IMR-90 (cell line): ENCODE measurements around the gene ITGAX. TPM values are rescaled to one million over a fixed set of nuclear protein-coding genes. Genes with fewer than 3 reads are reported as not detected.

Experiments
- ATAC-seq: fragments of 200-7000 bp; cut with Tn5 transposase; 2 replicates; pipeline ENCODE4 v1.9.1; 2020; ENCODE audit warnings: low read depth, mild to moderate bottlenecking, moderate library complexity
- BruUV-seq: library from RNA; stranded (reverse); fragments of 400-500 nt; replicated peaks from 2 replicates; lab custom pipeline; 2021; lab: Mats Ljungman, UMichigan
- CTCF ChIA-PET: fragments of 300-600 bp; formaldehyde crosslinking; extraction: SDS; loops from one replicate; lab custom pipeline; 2021; ENCODE audit warnings: antibody characterized with exemption; lab: Yijun Ruan, JAX
- POLR2A ChIA-PET: fragments of 300-600 bp; sonication (Branson Sonifier 250); formaldehyde crosslinking; loops from one replicate; lab custom pipeline; 2022; ENCODE audit warnings: antibody characterized with exemption; ENCODE audit not compliant: unreplicated experiment; lab: Charles Lee
- DNase-seq: peaks from one replicate; pipeline ENCODE4 v3.0.0; 2013
- H2AFZ ChIP-seq: replicated peaks from 2 replicates; pipeline ENCODE3; 2013; ENCODE audit warnings: low read length, mild to moderate bottlenecking; ENCODE audit not compliant: poor library complexity
- H2AK5ac ChIP-seq: 2 replicates; pipeline ENCODE4 v1.6.1; 2013; ENCODE audit warnings: low read depth, low read length, inconsistent platforms
- H2AK9ac ChIP-seq: replicated peaks from 2 replicates; pipeline ENCODE3; 2013; ENCODE audit warnings: mild to moderate bottlenecking, low read depth, low read length, moderate library complexity; ENCODE audit not compliant: poor library complexity
- H2BK120ac ChIP-seq: 2 replicates; pipeline ENCODE4 v1.6.1; 2013; ENCODE audit warnings: low read depth, low read length, inconsistent platforms
- H2BK15ac ChIP-seq: 3 replicates; pipeline ENCODE4 v1.6.1; 2013; ENCODE audit warnings: low read depth, low read length, inconsistent platforms
- H2BK20ac ChIP-seq: 2 replicates; pipeline ENCODE4 v1.6.1; 2013; ENCODE audit warnings: low read depth, mild to moderate bottlenecking, inconsistent platforms, low read length, moderate library complexity
- H2BK5ac ChIP-seq: 2 replicates; pipeline ENCODE4 v1.6.1; 2013; ENCODE audit warnings: mild to moderate bottlenecking, low read depth, low read length, inconsistent platforms; ENCODE audit not compliant: poor library complexity, severe bottlenecking
- H3K14ac ChIP-seq: replicated peaks from 2 replicates; pipeline ENCODE4 v1.6.1; 2013; ENCODE audit warnings: low read depth, low read length, inconsistent platforms
- H3K18ac ChIP-seq: 2 replicates; pipeline ENCODE4 v1.6.1; 2013; ENCODE audit warnings: low read depth, low read length, control low read depth
- H3K23ac ChIP-seq: 2 replicates; pipeline ENCODE4 v1.6.1; 2013; ENCODE audit warnings: low read depth, low read length, inconsistent platforms
- H3K27ac ChIP-seq: 2 replicates; pipeline ENCODE4 v1.5.1; 2013; ENCODE audit warnings: mild to moderate bottlenecking, control low read depth, low read length; ENCODE audit not compliant: insufficient read depth
- H3K27me3 ChIP-seq: 2 replicates; pipeline ENCODE4 v1.6.1; 2013; ENCODE audit warnings: low read length; ENCODE audit not compliant: control insufficient read depth, insufficient read depth
- H3K36me3 ChIP-seq: 2 replicates; pipeline ENCODE4 v1.6.1; 2013; ENCODE audit warnings: low read length, mixed read lengths; ENCODE audit not compliant: control insufficient read depth, insufficient read depth
- H3K4ac ChIP-seq: 2 replicates; pipeline ENCODE4 v1.6.1; 2013; ENCODE audit warnings: low read depth, low read length, inconsistent platforms
- H3K4me1 ChIP-seq: 2 replicates; pipeline ENCODE4 v1.6.1; 2013; ENCODE audit warnings: low read length, mixed read lengths; ENCODE audit not compliant: control insufficient read depth, insufficient read depth
- H3K4me2 ChIP-seq: 2 replicates; pipeline ENCODE4 v1.6.1; 2013; ENCODE audit warnings: low read depth, mild to moderate bottlenecking, control low read depth, low read length, moderate library complexity
- H3K4me3 ChIP-seq: 2 replicates; pipeline ENCODE4 v1.5.1; 2013; ENCODE audit warnings: low read depth, mild to moderate bottlenecking, control low read depth, low read length, moderate library complexity; ENCODE audit not compliant: insufficient read depth
- H3K56ac ChIP-seq: 2 replicates; pipeline ENCODE4 v1.6.1; 2013; ENCODE audit warnings: low read length, inconsistent platforms; ENCODE audit not compliant: insufficient read depth; ENCODE audit errors: extremely low read depth
- H3K79me1 ChIP-seq, 2 experiments: 2 replicates each; pipeline ENCODE4 v1.6.1; 2013; ENCODE audit warnings: low read length in 2 of 2, inconsistent platforms in 1 of 2, low read depth in 1 of 2
- H3K9ac ChIP-seq: 2 replicates; pipeline ENCODE4 v1.6.1; 2013; ENCODE audit warnings: low read depth, low read length, control low read depth
- H3K9me1 ChIP-seq: 2 replicates; pipeline ENCODE4 v1.6.1; 2013; ENCODE audit warnings: low read length, inconsistent platforms; ENCODE audit not compliant: insufficient read depth
- H3K9me3 ChIP-seq: 2 replicates; pipeline ENCODE4 v1.6.1; 2013; ENCODE audit warnings: low read length; ENCODE audit not compliant: control insufficient read depth, insufficient read depth
- H4K20me1 ChIP-seq: 2 replicates; pipeline ENCODE4 v1.6.1; 2013; ENCODE audit warnings: low read length, inconsistent platforms; ENCODE audit not compliant: insufficient read depth
- H4K5ac ChIP-seq: 2 replicates; pipeline ENCODE4 v1.6.1; 2013; ENCODE audit warnings: mild to moderate bottlenecking, low read depth, low read length, control low read depth
- H4K8ac ChIP-seq, 2 experiments: 2 replicates each; pipeline ENCODE4 v1.6.1; 2013; ENCODE audit warnings: low read depth in 2 of 2, low read length in 2 of 2, control low read depth in 1 of 2, inconsistent platforms in 1 of 2
- H4K91ac ChIP-seq: 2 replicates; pipeline ENCODE4 v1.6.1; 2013; ENCODE audit warnings: low read depth, low read length, inconsistent platforms; ENCODE audit not compliant: insufficient read depth
- CEBPB ChIP-seq: IDR thresholded peaks from 2 replicates; pipeline ENCODE4 v1.6.1; 2012; ENCODE audit warnings: low read depth, low read length, improper control_type of control experiment
- CHD1 ChIP-seq: IDR thresholded peaks from 2 replicates; pipeline ENCODE4 v1.6.1; 2012; ENCODE audit warnings: low read depth, low read length, improper control_type of control experiment
- CTCF ChIP-seq: conservative IDR thresholded peaks from 2 replicates; pipeline ENCODE4 v1.5.1; 2012; ENCODE audit warnings: mild to moderate bottlenecking, low read depth, low read length, improper control_type of control experiment
- ELK1 ChIP-seq: fragments of 150-350 bp; IDR thresholded peaks from 2 replicates; pipeline ENCODE4 v1.6.1; 2016; ENCODE audit warnings: low read depth, mild to moderate bottlenecking, low read length, moderate library complexity, borderline replicate concordance
- MAFK ChIP-seq: IDR thresholded peaks from 2 replicates; pipeline ENCODE4 v1.6.1; 2012; ENCODE audit warnings: low read depth, low read length, improper control_type of control experiment
- MAZ ChIP-seq: IDR thresholded peaks from 2 replicates; pipeline ENCODE4 v1.6.1; 2012; ENCODE audit warnings: low read depth, mild to moderate bottlenecking, low read length, improper control_type of control experiment, moderate library complexity, borderline replicate concordance
- MXI1 ChIP-seq: IDR thresholded peaks from 2 replicates; pipeline ENCODE4 v1.6.1; 2012; ENCODE audit warnings: low read depth, mild to moderate bottlenecking, low read length, moderate library complexity, borderline replicate concordance
- NFE2L2 ChIP-seq: fragments of 150-350 bp; IDR thresholded peaks from 2 replicates; pipeline ENCODE4 v1.6.1; 2016; ENCODE audit warnings: low read depth, mild to moderate bottlenecking, low read length
- RAD21 ChIP-seq: IDR thresholded peaks from 2 replicates; pipeline ENCODE4 v1.6.1; 2012; ENCODE audit warnings: low read length, improper control_type of control experiment
- RCOR1 ChIP-seq: IDR thresholded peaks from 2 replicates; pipeline ENCODE4 v1.6.1; 2012; ENCODE audit warnings: mild to moderate bottlenecking, low read length, improper control_type of control experiment; ENCODE audit not compliant: insufficient replicate concordance
- RFX5 ChIP-seq: IDR thresholded peaks from 2 replicates; pipeline ENCODE4 v1.8.0; 2012; ENCODE audit warnings: low read depth, mild to moderate bottlenecking, low read length, moderate library complexity
- SMC3 ChIP-seq: fragments of 150-350 bp; IDR thresholded peaks from 2 replicates; pipeline ENCODE4 v1.6.1; 2016; ENCODE audit warnings: low read depth, mild to moderate bottlenecking, antibody characterized with exemption, low read length, moderate library complexity
- WGBS, 2 experiments: methylation state at CpG; one replicate each; pipeline versions ENCODE4 v1.1.5 to v1.1.7; 2013; ENCODE audit warnings: missing lambda C conversion rate in 2 of 2; ENCODE audit not compliant: insufficient read length in 1 of 2; ENCODE audit errors: extremely low coverage in 2 of 2; 5-methylcytosine and 5-hydroxymethylcytosine counted together
- dilution Hi-C: fragments of 300-500 bp; cut with HindIII; formaldehyde crosslinking; loops from one replicate; pipeline ENCODE4 v1.14.3; 2018; ENCODE audit warnings: low sequenced_read_pairs; ENCODE audit not compliant: unreplicated experiment
- in situ Hi-C: fragments of 300-500 bp; cut with MboI; formaldehyde crosslinking; loops from 3 replicates; pipeline ENCODE4 v1.14.3; 2019; ENCODE audit warnings: low sequenced_read_pairs, inconsistent platforms, mixed read lengths
- intact Hi-C: fragments of 100-400 bp; cut with micrococcal nuclease; formaldehyde crosslinking; loops from 2 replicates; pipeline ENCODE4 v1.10.0; 2022
- polyA plus RNA-seq, 3 experiments: library from polyadenylated mRNA; depleted of rRNA; stranded (reverse); fragments of >200 nt; gene quantifications; 2 replicates each; pipeline ENCODE4 v1.2.3, GENCODE V29; 2012; ENCODE audit warnings: low replicate concordance in 1 of 3
- total RNA-seq: library from RNA; depleted of rRNA; stranded (reverse); fragments of >200 nt; gene quantifications from 2 replicates; pipeline ENCODE4 v1.2.3, GENCODE V29; 2012

Gene ITGAX
- total and polyA plus RNA-seq, 2 of the 4 experiments (the other 2 are of a cell fraction) = 0.09 to 0.18 TPM

- Histone ChIP-seq H4K8ac (no peak overlapping the region), H3K27me3 (peaks cover 2% of the 10 kb centered on the region), H3K79me1 (no peaks in the 10 kb centered on the region), H3K4me3 (no peak overlapping the region), H3K23ac (no peak overlapping the region), H3K18ac (no peak overlapping the region), H3K36me3 (no peaks in the 10 kb centered on the region), H3K14ac (no peak overlapping the region), H3K9me3 (no peaks in the 10 kb centered on the region), H3K4me1 (no peaks in the 10 kb centered on the region), H2BK5ac (no peak overlapping the region), H3K9ac (no peak overlapping the region), H4K20me1 (no peaks in the 10 kb centered on the region), H3K27ac (no peak overlapping the region), H3K4me2 (no peak overlapping the region), H4K91ac (no peak overlapping the region), H2AFZ (no peak overlapping the region), H2BK120ac (no peak overlapping the region), H3K56ac (no peak overlapping the region), H3K4ac (no peak overlapping the region), H3K9me1 (no peaks in the 10 kb centered on the region), H2BK15ac (no peak overlapping the region), H4K5ac (no peak overlapping the region), H2BK20ac (no peak overlapping the region), H2AK9ac (no peak overlapping the region), H2AK5ac (no peak overlapping the region)
- DNase-seq = no peak
- WGBS, 2 experiments = 80% methylated on average over 1 of the region's 7 CpGs; no CpG with 5 or more reads in 1 of the 2 experiments
- BruUV-seq = no TSS peak
- ChIA-PET CTCF (no interaction called here), POLR2A (no interaction called here)
- in situ Hi-C loops = no loop called here
- intact Hi-C loops = no loop called here
- ATAC-seq = no peak
- dilution Hi-C loops = no loop called here
- no peak for TF ChIP-seq MAZ
- TF ChIP-seq RAD21 = no peak
- TF ChIP-seq NFE2L2 = no peak
- TF ChIP-seq CEBPB = no peak
- TF ChIP-seq CTCF = no peak
- TF ChIP-seq RCOR1 = no peak
- TF ChIP-seq MXI1 = no peak
- TF ChIP-seq CHD1 = no peak
- no peak for TF ChIP-seq ELK1
- TF ChIP-seq RFX5 = no peak
- no peak for TF ChIP-seq MAFK
- no peak for TF ChIP-seq SMC3
These were observed 5.3 kb downstream of the ITGAX start for GRCh38 chr16:31360251-31360650.
